HUES64 (cell line): ENCODE measurements around the gene ATG7.
A peak's percentile ranks its signal among the peaks of the same experiment; 100 is the strongest.
"Not testable (repeated sequence)": the region's sequence is repeated elsewhere in the genome, so short reads cannot be mapped to it uniquely, and the experiment has no call there.

Source experiments
- H3K27ac ChIP-seq: 2 replicates; pipeline ENCODE4 v1.7.0; 2013; ENCODE audit warnings: low read depth, low read length, inconsistent platforms
- H3K27me3 ChIP-seq: 2 replicates; pipeline ENCODE4 v1.6.1; 2013; ENCODE audit warnings: mild to moderate bottlenecking, low read length; ENCODE audit not compliant: insufficient read depth
- H3K36me3 ChIP-seq: 2 replicates; pipeline ENCODE4 v1.6.1; 2013; ENCODE audit warnings: mild to moderate bottlenecking, low read length; ENCODE audit not compliant: insufficient read depth
- H3K4me1 ChIP-seq: 2 replicates; pipeline ENCODE4 v1.6.1; 2013; ENCODE audit warnings: mild to moderate bottlenecking, low read length, moderate library complexity; ENCODE audit not compliant: insufficient read depth
- H3K4me3 ChIP-seq: 2 replicates; pipeline ENCODE4 v1.5.1; 2013; ENCODE audit warnings: mild to moderate bottlenecking, low read length, moderate library complexity
- H3K9ac ChIP-seq: 2 replicates; pipeline ENCODE4 v1.6.1; 2013; ENCODE audit warnings: mild to moderate bottlenecking, low read depth, low read length
- H3K9me3 ChIP-seq: 2 replicates; pipeline ENCODE4 v1.6.1; 2013; ENCODE audit warnings: low read depth, low read length; ENCODE audit not compliant: insufficient read depth
- WGBS: fragments of 150-250, 120-280 bp; methylation state at CpG from one replicate; pipeline ENCODE4 v1.1.7; 2013; ENCODE audit warnings: missing lambda C conversion rate; 5-methylcytosine and 5-hydroxymethylcytosine counted together

Gene ATG7

GRCh38 chr3:11587766-11588165 is 315.6 kb downstream of the ATG7 start:
- Histone ChIP-seq H3K27me3 (no peaks in the 10 kb centered on the region), H3K4me1 (peaks cover 55% of the 10 kb centered on the region), H3K4me3 (no peak overlapping the region), H3K36me3 (no peaks in the 10 kb centered on the region), H3K9ac (no peak overlapping the region), H3K9me3 (no peaks in the 10 kb centered on the region), H3K27ac (no peak overlapping the region)
- 95% methylated on average over 12 of the region's 12 CpGs for WGBS

DNA sequence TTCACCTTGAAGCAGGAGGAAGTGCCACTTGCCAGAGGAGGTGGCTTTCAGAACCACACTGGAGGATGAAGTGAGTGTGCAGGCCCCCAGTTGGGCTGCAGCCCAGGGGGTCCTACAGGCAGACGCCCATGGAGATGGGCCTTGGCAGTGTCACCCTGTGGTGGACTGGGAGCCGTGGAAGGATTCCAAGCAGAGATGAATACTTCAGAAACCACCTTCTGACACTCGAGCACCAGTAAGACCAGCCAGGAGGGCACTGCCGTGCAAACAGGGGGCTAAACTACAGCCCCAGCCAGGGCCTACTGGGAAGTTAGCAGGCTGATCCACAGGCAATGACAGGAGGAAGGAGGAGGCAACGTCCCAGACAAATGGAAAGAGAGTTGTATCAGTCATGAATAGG is 316.1 kb downstream of the ATG7 start:
- no peaks in the 10 kb centered on the region for H3K36me3 ChIP-seq
- H3K9me3 ChIP-seq: no peaks in the 10 kb centered on the region
- peaks cover 55% of the 10 kb centered on the region for H3K4me1 ChIP-seq
- no peak overlapping the region for H3K4me3 ChIP-seq
- H3K27ac ChIP-seq: no peak overlapping the region
- 93% methylated on average over 5 of the region's 5 CpGs for WGBS
- no peak overlapping the region for H3K9ac ChIP-seq
- H3K27me3 ChIP-seq: no peaks in the 10 kb centered on the region

- H3K36me3 ChIP-seq: no peaks in the 10 kb centered on the region
- H3K4me3 ChIP-seq: no peak overlapping the region
- H3K4me1 ChIP-seq: peaks cover 55% of the 10 kb centered on the region
- H3K9me3 ChIP-seq: no peaks in the 10 kb centered on the region
- H3K27ac ChIP-seq: no peak overlapping the region
- no peaks in the 10 kb centered on the region for H3K27me3 ChIP-seq
- WGBS: 65% methylated on average over 3 of the region's 3 CpGs
- H3K9ac ChIP-seq: no peak overlapping the region
Observed at GRCh38 chr3:11588755-11589154, 316.6 kb downstream of the ATG7 start.

DNA sequence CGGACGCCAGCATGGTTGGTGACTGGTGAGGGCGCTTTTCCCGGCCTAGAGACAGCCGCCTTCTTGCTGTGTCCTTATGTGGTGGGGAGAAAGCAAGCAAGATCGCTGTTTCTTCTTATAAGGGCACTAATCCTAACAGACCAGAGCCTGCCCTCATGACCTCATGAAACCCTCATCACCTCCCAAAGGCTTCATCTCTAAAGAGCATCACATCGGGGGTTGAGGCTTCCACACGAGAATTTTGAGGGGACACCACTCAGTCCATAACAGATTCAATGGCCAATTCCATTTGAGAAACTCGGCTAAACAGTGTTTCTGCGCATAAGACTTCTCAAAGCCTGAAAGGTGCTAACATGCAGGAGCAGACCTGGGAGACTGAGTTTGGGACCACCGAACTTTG is 317.5 kb downstream of the ATG7 start:
- no peaks in the 10 kb centered on the region for H3K9me3 ChIP-seq
- H3K36me3 ChIP-seq: no peaks in the 10 kb centered on the region
- H3K4me1 ChIP-seq: peaks cover 55% of the 10 kb centered on the region
- no peak overlapping the region for H3K27ac ChIP-seq
- H3K9ac ChIP-seq: no peak overlapping the region
- 85% methylated on average over 11 of the region's 11 CpGs for WGBS
- H3K27me3 ChIP-seq: no peaks in the 10 kb centered on the region
- H3K4me3 ChIP-seq: no peak overlapping the region

- H3K27me3 ChIP-seq: no peaks in the 10 kb centered on the region
- H3K9ac ChIP-seq: peak overlapping the region; percentile 41
- peaks cover 55% of the 10 kb centered on the region for H3K4me1 ChIP-seq
- peak overlapping the region; percentile 64 for H3K27ac ChIP-seq
- H3K36me3 ChIP-seq: no peaks in the 10 kb centered on the region
- H3K9me3 ChIP-seq: no peaks in the 10 kb centered on the region
- H3K4me3 ChIP-seq: no peak overlapping the region
- WGBS: 61% methylated on average over 7 of the region's 7 CpGs
Observed at GRCh38 chr3:11591002-11591355, 318.8 kb downstream of the ATG7 start.

GRCh38 chr3:11591391-11592282 is 319.4 kb downstream of the ATG7 start:
- Histone ChIP-seq H3K9ac (peak overlapping the region; percentile 41; the same call in 1 of the 2 replicates), H3K27me3 (no peaks in the 10 kb centered on the region), H3K9me3 (no peaks in the 10 kb centered on the region), H3K36me3 (no peaks in the 10 kb centered on the region), H3K27ac (peak overlapping the region; percentile 64), H3K4me3 (no peak overlapping the region), H3K4me1 (peaks cover 55% of the 10 kb centered on the region)
- WGBS: 27% methylated on average over 9 of the region's 9 CpGs

DNA sequence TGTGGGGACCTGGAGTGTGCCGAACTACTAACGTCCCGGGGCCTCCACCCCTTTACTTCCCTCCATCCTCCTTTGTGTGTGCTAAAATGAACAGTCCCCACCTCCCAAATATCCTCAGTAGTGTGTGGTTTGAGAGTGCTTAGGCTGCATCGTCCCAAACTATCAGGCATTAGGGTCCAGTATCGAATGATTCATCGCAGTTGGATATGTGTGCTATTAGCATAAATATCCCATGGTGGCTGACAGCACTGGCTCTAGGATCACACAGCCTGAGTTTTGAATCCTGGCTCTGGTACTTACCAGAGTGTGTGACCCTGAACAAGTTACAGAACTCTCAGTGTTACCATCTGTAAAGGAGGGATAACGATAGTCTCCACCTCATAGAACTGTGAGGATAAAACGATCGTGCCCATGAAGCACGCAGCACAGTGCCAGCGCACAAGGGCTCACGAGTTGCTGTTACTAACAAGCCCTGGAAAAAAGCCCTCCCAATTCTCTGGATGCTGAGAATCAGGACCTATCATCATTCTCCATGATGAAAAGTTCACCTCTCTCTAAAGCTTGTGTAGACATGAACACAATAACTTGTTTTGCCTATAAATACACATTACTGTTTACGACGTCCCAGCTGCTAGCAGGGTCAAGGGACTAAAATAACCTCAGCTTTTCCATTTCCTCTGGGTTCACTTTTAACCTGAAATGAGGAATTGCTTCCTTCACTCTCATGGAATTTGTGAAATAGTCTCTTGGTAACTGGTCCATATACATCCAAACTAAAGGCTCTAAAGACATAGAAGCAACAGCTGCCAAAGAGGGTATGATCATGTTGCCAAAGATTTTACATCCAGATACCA is 320.5 kb downstream of the ATG7 start:
- peaks cover 4% of the 10 kb centered on the region; the same call in 1 of the 2 replicates for H3K36me3 ChIP-seq
- H3K9ac ChIP-seq: no peak overlapping the region
- no peaks in the 10 kb centered on the region for H3K9me3 ChIP-seq
- WGBS: 76% methylated on average over 12 of the region's 14 CpGs
- H3K27ac ChIP-seq: peak overlapping the region; percentile 64
- peaks cover 55% of the 10 kb centered on the region for H3K4me1 ChIP-seq
- H3K27me3 ChIP-seq: no peaks in the 10 kb centered on the region
- H3K4me3 ChIP-seq: no peak overlapping the region

- peak overlapping the region; percentile 10; the same call in 1 of the 2 replicates for H3K27ac ChIP-seq
- H3K4me1 ChIP-seq: peaks cover 55% of the 10 kb centered on the region
Observed at GRCh38 chr3:11593318-11594034, 321.3 kb downstream of the ATG7 start.

GRCh38 chr3:11595024-11595423 is 322.8 kb downstream of the ATG7 start:
- WGBS: 94% methylated on average over 4 of the region's 5 CpGs
- H3K27ac ChIP-seq, H3K4me3 ChIP-seq, H3K27me3 ChIP-seq, H3K9me3 ChIP-seq, H3K9ac ChIP-seq, H3K36me3 ChIP-seq: not testable (repeated sequence)
- peaks cover 47% of the 10 kb centered on the region for H3K4me1 ChIP-seq

More at GRCh38 chr3:11593318-11594034, 321.3 kb downstream of the ATG7 start:
- Histone ChIP-seq H3K9ac (no peak overlapping the region), H3K9me3 (no peaks in the 10 kb centered on the region), H3K4me3 (no peak overlapping the region), H3K27me3 (no peaks in the 10 kb centered on the region), H3K36me3 (peaks cover 4% of the 10 kb centered on the region; the same call in 1 of the 2 replicates)
- WGBS: 21% methylated on average over 9 of the region's 10 CpGs

- H3K9me3 ChIP-seq: no peaks in the 10 kb centered on the region
- no peak overlapping the region for H3K4me3 ChIP-seq
- H3K4me1 ChIP-seq: peaks cover 47% of the 10 kb centered on the region
- H3K36me3 ChIP-seq: peaks cover 13% of the 10 kb centered on the region
- H3K27me3 ChIP-seq: no peaks in the 10 kb centered on the region
- WGBS: 94% methylated on average over 7 of the region's 7 CpGs
- no peak overlapping the region for H3K27ac ChIP-seq
- H3K9ac ChIP-seq: no peak overlapping the region
Observed at GRCh38 chr3:11596387-11596786, 324.2 kb downstream of the ATG7 start.
